Astrocyte (in vitro differentiated cells and primary cell): Measurements from ENCODE around the gene TRIM52.
"Not testable (repeated sequence)": the region's sequence is repeated elsewhere in the genome, so short reads cannot be mapped to it uniquely, and the experiment has no call there.

Experiments
- EZH2 ChIP-seq: IDR thresholded peaks from 2 replicates; pipeline ENCODE4 v1.6.1; 2012; ENCODE audit warnings: mild to moderate bottlenecking, low read length, inconsistent platforms; ENCODE audit not compliant: insufficient read depth
- TF ChIP-seq, protein P1 (sequence below): IDR thresholded peaks from 2 replicates; pipeline ENCODE4 v1.5.1; 2011; ENCODE audit warnings: low read depth, mild to moderate bottlenecking, inconsistent platforms, low read length, moderate library complexity; ENCODE audit not compliant: insufficient read depth

DNA sequence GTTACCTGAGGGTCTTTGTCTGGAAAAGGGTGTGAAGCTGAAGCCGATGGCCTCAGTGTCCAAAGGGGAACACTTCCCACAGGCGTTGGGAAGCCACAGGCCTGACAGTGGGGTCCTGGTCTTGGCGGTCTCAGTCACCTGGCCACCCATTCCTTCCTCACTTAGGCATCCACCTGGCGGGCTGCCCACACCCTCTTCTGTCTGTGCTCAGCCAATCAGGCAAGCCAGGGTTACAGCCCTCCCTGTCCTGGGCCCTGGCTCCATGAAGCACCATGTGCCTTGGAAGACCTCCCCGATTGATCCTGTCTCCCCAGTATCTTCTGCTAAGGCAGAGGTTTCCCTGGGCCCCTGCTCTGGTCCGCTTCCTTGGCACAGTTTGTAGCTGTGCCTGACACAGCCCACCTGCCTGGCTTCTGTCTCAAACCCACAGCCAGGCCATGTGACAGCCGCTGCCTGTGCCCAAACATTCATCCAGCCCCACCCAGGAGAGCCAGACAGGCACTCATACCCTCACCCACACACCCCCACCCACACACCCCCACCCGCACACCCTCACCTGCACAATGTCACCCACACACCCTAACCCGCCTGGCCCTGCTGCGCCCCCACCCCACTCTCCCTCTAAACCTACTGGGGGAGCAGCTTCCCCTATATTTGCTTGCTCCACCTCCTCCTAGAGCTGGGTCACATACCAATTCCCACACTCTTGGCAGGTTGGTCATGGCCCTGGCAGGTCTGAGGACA is 25.2 kb upstream of the TRIM52 start:
- TF ChIP-seq, protein P1, sequence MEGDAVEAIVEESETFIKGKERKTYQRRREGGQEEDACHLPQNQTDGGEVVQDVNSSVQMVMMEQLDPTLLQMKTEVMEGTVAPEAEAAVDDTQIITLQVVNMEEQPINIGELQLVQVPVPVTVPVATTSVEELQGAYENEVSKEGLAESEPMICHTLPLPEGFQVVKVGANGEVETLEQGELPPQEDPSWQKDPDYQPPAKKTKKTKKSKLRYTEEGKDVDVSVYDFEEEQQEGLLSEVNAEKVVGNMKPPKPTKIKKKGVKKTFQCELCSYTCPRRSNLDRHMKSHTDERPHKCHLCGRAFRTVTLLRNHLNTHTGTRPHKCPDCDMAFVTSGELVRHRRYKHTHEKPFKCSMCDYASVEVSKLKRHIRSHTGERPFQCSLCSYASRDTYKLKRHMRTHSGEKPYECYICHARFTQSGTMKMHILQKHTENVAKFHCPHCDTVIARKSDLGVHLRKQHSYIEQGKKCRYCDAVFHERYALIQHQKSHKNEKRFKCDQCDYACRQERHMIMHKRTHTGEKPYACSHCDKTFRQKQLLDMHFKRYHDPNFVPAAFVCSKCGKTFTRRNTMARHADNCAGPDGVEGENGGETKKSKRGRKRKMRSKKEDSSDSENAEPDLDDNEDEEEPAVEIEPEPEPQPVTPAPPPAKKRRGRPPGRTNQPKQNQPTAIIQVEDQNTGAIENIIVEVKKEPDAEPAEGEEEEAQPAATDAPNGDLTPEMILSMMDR: not testable (repeated sequence)
- not testable (repeated sequence) for TF ChIP-seq EZH2
